ENCODE data around the gene EXOC2.

- TF ChIP-seq POLR2A (IDR thresholded peaks at IDR 0.05; ENCODE audit: low read depth, low read length) = no peak
- TF ChIP-seq TAF1 (IDR thresholded peaks at IDR 0.05; ENCODE audit: low read depth, low read length) = no peak
- no peak for TF ChIP-seq SPI1 (IDR thresholded peaks at IDR 0.05; ENCODE audit: low read depth, low read length)
- no peak for TF ChIP-seq POLR2AphosphoS5 (IDR thresholded peaks at IDR 0.05; ENCODE audit: low read depth, low read length)
- TF ChIP-seq POU2F2 (IDR thresholded peaks at IDR 0.05; ENCODE audit: low read depth, low read length) = no peak
Measured at GRCh38 chr6:505374-505773, 187.6 kb downstream of the EXOC2 start.
